GM10266 (cell line): ENCODE results near the gene RNF223.

Source experiments
- DNase-seq: peaks from one replicate; pipeline ENCODE4 v3.0.0; 2012; ENCODE audit errors: extremely low spot score
- CTCF ChIP-seq: IDR thresholded peaks from 2 replicates; pipeline ENCODE4 v1.5.1; 2012; ENCODE audit warnings: mild to moderate bottlenecking, low read depth; ENCODE audit not compliant: control insufficient read depth, insufficient read depth; ENCODE audit errors: missing control alignments

RNF223 gene

GRCh38 chr1:1041092-1041523, 33.0 kb downstream of the RNF223 start:
- no peak for DNase-seq
- TF ChIP-seq CTCF, result no peak

GRCh38 chr1:1040004-1040991, 33.8 kb downstream of the RNF223 start:
- peak; percentile 99 for DNase-seq

GRCh38 chr1:1039145-1039910, 34.8 kb downstream of the RNF223 start:
- no peak for TF ChIP-seq CTCF
- no peak for DNase-seq

More at GRCh38 chr1:1040004-1040991, 33.8 kb downstream of the RNF223 start:
- TF ChIP-seq CTCF, result no peak

GRCh38 chr1:1038694-1039093, 35.4 kb downstream of the RNF223 start:
- TF ChIP-seq CTCF, result no peak
- DNase-seq, result peak; percentile 81

GRCh38 chr1:1037366-1038327, 36.5 kb downstream of the RNF223 start:
- no peak for TF ChIP-seq CTCF
- DNase-seq, result no peak

GRCh38 chr1:1035291-1035943, 38.7 kb downstream of the RNF223 start:
- TF ChIP-seq CTCF, result no peak
- DNase-seq, result no peak
